CD8-positive, alpha-beta memory T cell (primary cell): ENCODE results near the gene KLHL26. TPM values are rescaled to one million over a fixed set of nuclear protein-coding genes. Genes with fewer than 3 reads are reported as not detected.
A peak's percentile ranks its signal among the peaks of the same experiment; 100 is the strongest.
"Not testable (repeated sequence)": the region's sequence is repeated elsewhere in the genome, so short reads cannot be mapped to it uniquely, and the experiment has no call there.

Source experiments
- CTCF ChIA-PET: fragments of 350-600 bp; sonication (Branson Sonifier 250); formaldehyde crosslinking; loops from one replicate; lab custom pipeline; 2021; ENCODE audit warnings: antibody characterized with exemption; lab: Charles Lee
- POLR2A ChIA-PET: fragments of 350-600 bp; sonication (Branson Sonifier 250); formaldehyde crosslinking; loops from one replicate; lab custom pipeline; 2021; ENCODE audit warnings: antibody characterized with exemption; lab: Charles Lee
- DNase-seq, 5 donors: peaks; one replicate each; pipeline versions ENCODE4 v3.0.0 to v3.0.0-alpha.2; 2020 to 2022; ENCODE audit warnings: mixed read lengths in 1 of 5
- H3K27ac ChIP-seq: one replicate; pipeline ENCODE4 v1.7.0; 2013; ENCODE audit warnings: low read depth, mild to moderate bottlenecking, low read length, moderate library complexity
- H3K27me3 ChIP-seq: 2 replicates; pipeline ENCODE4 v1.7.0; 2013; ENCODE audit warnings: low read length, mild to moderate bottlenecking; ENCODE audit not compliant: insufficient read depth, poor library complexity, severe bottlenecking
- H3K36me3 ChIP-seq: 2 replicates; pipeline ENCODE4 v1.7.0; 2013; ENCODE audit warnings: mild to moderate bottlenecking, low read length, moderate library complexity; ENCODE audit not compliant: insufficient read depth
- H3K4me1 ChIP-seq: 2 replicates; pipeline ENCODE4 v1.7.0; 2013; ENCODE audit warnings: mild to moderate bottlenecking, low read length, moderate library complexity; ENCODE audit not compliant: insufficient read depth
- H3K4me3 ChIP-seq: 2 replicates; pipeline ENCODE4 v1.7.0; 2013; ENCODE audit warnings: mild to moderate bottlenecking, low read length
- H3K9me3 ChIP-seq: 2 replicates; pipeline ENCODE4 v1.7.0; 2013; ENCODE audit warnings: mild to moderate bottlenecking, low read length
- H3K27ac Mint-ChIP-seq, 8 donors: one replicate each; pipeline ENCODE4 v1.8.0; 2020 to 2021; ENCODE audit warnings: mixed read lengths in 8 of 8, mild to moderate bottlenecking in 6 of 8, inconsistent platforms in 3 of 8, moderate library complexity in 3 of 8
- H3K27me3 Mint-ChIP-seq, 2 donors: one replicate each; pipeline ENCODE4 v1.8.0; 2020 to 2021; ENCODE audit warnings: mixed read lengths in 2 of 2, mild to moderate bottlenecking in 1 of 2, moderate library complexity in 1 of 2
- H3K36me3 Mint-ChIP-seq, 3 donors: one replicate each; pipeline ENCODE4 v1.8.0; 2020 to 2021; ENCODE audit warnings: mixed read lengths in 3 of 3, inconsistent platforms in 1 of 3, mild to moderate bottlenecking in 1 of 3
- H3K4me1 Mint-ChIP-seq, 3 donors: one replicate each; pipeline ENCODE4 v1.8.0; 2020 to 2021; ENCODE audit warnings: mixed read lengths in 3 of 3, inconsistent platforms in 1 of 3, mild to moderate bottlenecking in 1 of 3
- H3K4me3 Mint-ChIP-seq, 7 donors: one replicate each; pipeline ENCODE4 v1.8.0; 2020 to 2021; ENCODE audit warnings: mixed read lengths in 7 of 7, mild to moderate bottlenecking in 6 of 7, moderate library complexity in 4 of 7, inconsistent platforms in 2 of 7
- H3K9me3 Mint-ChIP-seq, 5 donors: one replicate each; pipeline ENCODE4 v1.8.0; 2020 to 2022; ENCODE audit warnings: mixed read lengths in 5 of 5, mild to moderate bottlenecking in 3 of 5, moderate library complexity in 2 of 5, inconsistent platforms in 1 of 5
- polyA plus RNA-seq: library from polyadenylated mRNA; unstranded; fragments of 300-500 nt; fragmentation: Illumina TruSeq; gene quantifications from one replicate; pipeline ENCODE4 v1.2.3, GENCODE V29; 2021
- total RNA-seq, 2 experiments: library from RNA; stranded (reverse); gene quantifications; one replicate each; pipeline ENCODE4 v1.2.3, GENCODE V29; 2021

Gene KLHL26
- total and polyA plus RNA-seq, 3 experiments from 2014 or later, result 5.1 to 12.8 (median 12.4) TPM

- H3K27me3 Mint-ChIP-seq, result peaks cover 0 to 3% of the 10 kb centered on the region in 2 donors
- ChIA-PET CTCF (interaction anchor here (0.8 to 3.7 kb wide), 3 partner anchors 18 to 256 kb away, joined by 3 to 41 read pairs (median 41); partner anchors contain the start of genes ELL and UBA52), POLR2A (interaction anchor here (0.7 to 2.9 kb wide), 4 partner anchors 19 to 74 kb away, joined by 3 to 39 read pairs (median 10); partner anchors contain the start of genes KXD1 and UBA52)
- DNase-seq, result peak in 1 of 5 donors; percentile 47
- peak overlapping the region in 7 of 8 donors; percentile 9 to 93 (median 91) for H3K27ac Mint-ChIP-seq
- H3K4me1 Mint-ChIP-seq, result peaks cover 32 to 52% (median 42%) of the 10 kb centered on the region in 3 donors
- H3K36me3 Mint-ChIP-seq, result peaks cover 0 to 21% (median 0%) of the 10 kb centered on the region in 3 donors
- Histone ChIP-seq H3K4me3 (peak overlapping the region; percentile 83), H3K4me1 (peaks cover 36% of the 10 kb centered on the region), H3K9me3 (no peaks in the 10 kb centered on the region), H3K36me3 (peaks cover 6% of the 10 kb centered on the region), H3K27me3 (no peaks in the 10 kb centered on the region), H3K27ac (peak overlapping the region; percentile 87)
- H3K4me3 Mint-ChIP-seq, result peak overlapping the region; percentile 27 to 97 (median 88)
- H3K9me3 Mint-ChIP-seq, result no peaks in the 10 kb centered on the region
Observed at GRCh38 chr19:18590273-18591272, 46.3 kb upstream of the KLHL26 start.

GRCh38 chr19:18591735-18592385 lies 45.0 kb upstream of the KLHL26 start:
- H3K4me1 Mint-ChIP-seq, result peaks cover 33 to 46% (median 38%) of the 10 kb centered on the region in 3 donors
- H3K4me3 Mint-ChIP-seq, result peak overlapping the region in 4 of 7 donors; percentile 15 to 67 (median 42)
- peaks cover 0 to 3% of the 10 kb centered on the region in 2 donors for H3K27me3 Mint-ChIP-seq
- DNase-seq, result peak in 1 of 5 donors; percentile 41
- CTCF ChIA-PET, result interaction anchor here (0.8 to 4.3 kb wide), 3 partner anchors 15 to 256 kb away, joined by 3 to 25 read pairs (median 3); no protein-coding TSS in a partner anchor
- Histone ChIP-seq H3K4me1 (peaks cover 36% of the 10 kb centered on the region), H3K36me3 (peaks cover 6% of the 10 kb centered on the region), H3K9me3 (no peaks in the 10 kb centered on the region), H3K4me3 (no peak overlapping the region), H3K27ac (no peak overlapping the region), H3K27me3 (peaks cover 1% of the 10 kb centered on the region)
- H3K9me3 Mint-ChIP-seq, result no peaks in the 10 kb centered on the region
- H3K27ac Mint-ChIP-seq, result peak overlapping the region in 4 of 8 donors; percentile 45 to 86 (median 70)
- POLR2A ChIA-PET, result interaction anchor here (0.9 kb wide), 1 partner anchor 48 kb away, joined by 3 read pairs; no protein-coding TSS in a partner anchor
- peaks cover 0 to 21% (median 0%) of the 10 kb centered on the region in 3 donors for H3K36me3 Mint-ChIP-seq

DNA sequence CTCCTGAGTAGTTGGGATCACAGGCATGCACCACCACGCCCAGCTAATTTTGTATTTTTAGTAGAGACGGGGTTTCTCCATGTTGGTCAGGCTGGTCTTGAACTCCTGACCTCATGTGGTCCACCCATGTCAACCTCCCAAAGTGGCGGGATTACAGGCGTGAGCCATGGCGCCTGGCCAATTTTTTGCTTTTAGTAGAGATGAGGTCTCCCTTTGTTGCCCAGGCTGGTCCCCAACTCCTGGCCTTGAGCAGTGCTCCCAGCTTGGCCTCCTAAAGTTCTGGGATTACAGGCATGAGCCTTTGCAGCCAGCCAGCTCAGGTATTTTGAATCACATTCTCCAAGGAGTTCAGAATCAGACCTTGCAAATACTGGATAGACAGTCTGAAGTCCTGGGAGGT lies 44.1 kb upstream of the KLHL26 start:
- ChIA-PET CTCF (interaction anchor here (1.0 to 4.3 kb wide), 4 partner anchors 15 to 255 kb away, joined by 3 to 25 read pairs (median 6); partner anchors contain the start of gene UBA52), POLR2A (interaction anchor here (0.5 to 1.6 kb wide), 4 partner anchors 11 to 21 kb away, joined by 3 to 5 read pairs (median 4); partner anchors contain the start of genes TMEM59L and UBA52)
- not testable (repeated sequence) for H3K27me3 Mint-ChIP-seq, H3K27ac ChIP-seq, H3K4me3 ChIP-seq, H3K9me3 Mint-ChIP-seq, H3K36me3 ChIP-seq, H3K9me3 ChIP-seq, H3K27me3 ChIP-seq
- Mint-ChIP-seq H3K27ac (peak overlapping the region in 5 of 8 donors; percentile 8 to 74 (median 54)), H3K4me3 (peak overlapping the region in 2 of 7 donors; percentile 11 to 70), H3K4me1 (peaks cover 31 to 43% (median 36%) of the 10 kb centered on the region in 3 donors), H3K36me3 (peaks cover 0 to 21% (median 0%) of the 10 kb centered on the region in 3 donors)
- H3K4me1 ChIP-seq, result peaks cover 34% of the 10 kb centered on the region
- DNase-seq, result peak in 1 of 5 donors; percentile 42

- peaks cover 0 to 21% (median 0%) of the 10 kb centered on the region in 3 donors for H3K36me3 Mint-ChIP-seq
- Histone ChIP-seq H3K4me1 (peaks cover 28% of the 10 kb centered on the region), H3K27ac (no peak overlapping the region), H3K4me3 (no peak overlapping the region), H3K27me3 (peaks cover 4% of the 10 kb centered on the region), H3K36me3 (peaks cover 6% of the 10 kb centered on the region), H3K9me3 (no peaks in the 10 kb centered on the region)
- peak in 1 of 5 donors; percentile 52 for DNase-seq
- H3K4me1 Mint-ChIP-seq, result peaks cover 24 to 36% (median 29%) of the 10 kb centered on the region in 3 donors
- ChIA-PET POLR2A (interaction anchor here (0.5 to 1.6 kb wide), 10 partner anchors 12 to 1223 kb away, joined by 3 to 5 read pairs (median 3); partner anchors contain the start of genes KXD1, TMEM59L and UBA52), CTCF (interaction anchor here (0.6 to 4.3 kb wide), 24 partner anchors 8 to 397 kb away, joined by 3 to 25 read pairs (median 4); partner anchors contain the start of genes COPE, DDX49 and UBA52)
- H3K4me3 Mint-ChIP-seq, result peak overlapping the region; percentile 56 to 74 (median 71)
- no peaks in the 10 kb centered on the region for H3K9me3 Mint-ChIP-seq
- peak overlapping the region; percentile 29 to 86 (median 62) for H3K27ac Mint-ChIP-seq
- H3K27me3 Mint-ChIP-seq, result peaks cover 0 to 3% of the 10 kb centered on the region in 2 donors
Observed at GRCh38 chr19:18593367-18594095, 43.3 kb upstream of the KLHL26 start.

DNA sequence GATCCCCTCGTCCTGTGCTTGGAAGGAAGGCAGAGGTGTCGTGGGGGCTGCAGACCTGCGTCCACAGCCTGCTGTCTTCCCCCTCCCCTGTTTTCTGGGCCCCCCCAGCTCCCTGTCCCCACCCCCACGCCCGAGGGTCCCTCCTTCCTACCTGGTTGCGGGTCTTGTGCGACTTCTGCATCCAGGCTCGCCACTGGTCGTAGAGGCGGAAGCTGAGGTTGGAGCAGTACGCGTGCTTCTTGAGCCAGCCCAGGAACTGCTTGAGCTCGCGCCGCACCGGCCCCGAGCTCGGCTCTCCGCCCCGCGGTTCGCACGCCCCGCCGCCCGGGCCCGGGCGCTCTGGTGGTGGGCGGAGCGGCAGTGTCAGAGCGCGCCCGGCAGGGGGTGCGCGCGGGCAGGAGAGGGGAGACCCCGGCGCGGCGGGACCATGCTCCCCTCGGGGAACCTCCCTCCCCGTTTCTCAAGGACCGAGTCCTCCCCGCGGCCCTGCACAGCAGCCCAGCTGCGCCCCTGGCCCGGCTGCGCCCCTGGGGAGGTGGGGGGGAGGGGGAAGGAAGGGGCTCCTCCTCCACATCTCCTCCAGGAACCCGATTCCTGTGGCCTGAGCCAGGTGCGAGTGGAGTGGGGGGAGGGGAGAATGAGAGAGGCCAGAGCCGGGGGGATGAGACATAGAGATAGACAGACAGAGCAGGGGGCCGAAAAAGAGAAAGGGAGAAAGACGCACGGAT lies 42.6 kb upstream of the KLHL26 start:
- H3K36me3 Mint-ChIP-seq, result peaks cover 0 to 19% (median 0%) of the 10 kb centered on the region in 3 donors
- no peaks in the 10 kb centered on the region for H3K9me3 Mint-ChIP-seq
- Histone ChIP-seq H3K9me3 (no peaks in the 10 kb centered on the region), H3K27me3 (peaks cover 4% of the 10 kb centered on the region), H3K4me1 (peaks cover 28% of the 10 kb centered on the region), H3K36me3 (peaks cover 6% of the 10 kb centered on the region), H3K27ac (peak overlapping the region; percentile 38), H3K4me3 (peak overlapping the region; percentile 75)
- POLR2A ChIA-PET, result interaction anchor here (0.5 to 1.6 kb wide), 6 partner anchors 18 to 1120 kb away, joined by 3 to 5 read pairs (median 3); partner anchors contain the start of genes KXD1 and UBA52
- peaks cover 24 to 36% (median 29%) of the 10 kb centered on the region in 3 donors for H3K4me1 Mint-ChIP-seq
- H3K27me3 Mint-ChIP-seq, result peaks cover under 1 to 3% of the 10 kb centered on the region in 2 donors
- H3K27ac Mint-ChIP-seq, result peak overlapping the region; percentile 56 to 89 (median 82)
- peak overlapping the region; percentile 68 to 79 (median 77) for H3K4me3 Mint-ChIP-seq
- CTCF ChIA-PET, result interaction anchor here (0.6 to 4.3 kb wide), 24 partner anchors 8 to 396 kb away, joined by 3 to 25 read pairs (median 4); partner anchors contain the start of genes COPE and DDX49
- peak; percentile 66 to 81 (median 72) for DNase-seq

GRCh38 chr19:18594824-18595373 lies 41.9 kb upstream of the KLHL26 start:
- Histone ChIP-seq H3K27me3 (peaks cover 4% of the 10 kb centered on the region), H3K9me3 (no peaks in the 10 kb centered on the region), H3K4me1 (peaks cover 23% of the 10 kb centered on the region), H3K36me3 (peaks cover 6% of the 10 kb centered on the region), H3K27ac (peak overlapping the region; percentile 38), H3K4me3 (peak overlapping the region; percentile 75)
- DNase-seq, result peak in 1 of 5 donors; percentile 44
- Mint-ChIP-seq H3K4me3 (peak overlapping the region; percentile 68 to 79 (median 77)), H3K27ac (peak overlapping the region in 7 of 8 donors; percentile 71 to 89 (median 82)), H3K4me1 (peaks cover 20 to 32% (median 24%) of the 10 kb centered on the region in 3 donors), H3K27me3 (peaks cover 3 to 5% of the 10 kb centered on the region in 2 donors), H3K36me3 (peaks cover 0 to 18% (median 0%) of the 10 kb centered on the region in 3 donors), H3K9me3 (no peaks in the 10 kb centered on the region)
- ChIA-PET POLR2A (no interaction called here), CTCF (interaction anchor here (1.0 to 4.3 kb wide), 9 partner anchors 74 to 395 kb away, joined by 3 to 25 read pairs (median 3); no protein-coding TSS in a partner anchor)
